ENCODE measurements around the gene ADAMTS2.

GRCh38 chr5:179339996-179340395 lies 5.3 kb downstream of the ADAMTS2 start:
- TF ChIP-seq CTCF (IDR thresholded peaks at IDR 0.05 in 8 of 11, conservative IDR thresholded peaks at IDR 0.05 in 3 of 11) (no peak), POLR2AphosphoS5 (IDR thresholded peaks at IDR 0.05) (peak in 1 of 3 donors; percentile 18)
